HG02642 (cell line): Measurements from ENCODE around the gene UFD1.

Source experiments
- ATAC-seq: cut with Tn5 transposase; IDR thresholded peaks from one replicate; pipeline ENCODE4 v1.9.1; 2021; ENCODE audit warnings: mild to moderate bottlenecking; ENCODE audit not compliant: unreplicated experiment, poor library complexity

UFD1 gene

DNA sequence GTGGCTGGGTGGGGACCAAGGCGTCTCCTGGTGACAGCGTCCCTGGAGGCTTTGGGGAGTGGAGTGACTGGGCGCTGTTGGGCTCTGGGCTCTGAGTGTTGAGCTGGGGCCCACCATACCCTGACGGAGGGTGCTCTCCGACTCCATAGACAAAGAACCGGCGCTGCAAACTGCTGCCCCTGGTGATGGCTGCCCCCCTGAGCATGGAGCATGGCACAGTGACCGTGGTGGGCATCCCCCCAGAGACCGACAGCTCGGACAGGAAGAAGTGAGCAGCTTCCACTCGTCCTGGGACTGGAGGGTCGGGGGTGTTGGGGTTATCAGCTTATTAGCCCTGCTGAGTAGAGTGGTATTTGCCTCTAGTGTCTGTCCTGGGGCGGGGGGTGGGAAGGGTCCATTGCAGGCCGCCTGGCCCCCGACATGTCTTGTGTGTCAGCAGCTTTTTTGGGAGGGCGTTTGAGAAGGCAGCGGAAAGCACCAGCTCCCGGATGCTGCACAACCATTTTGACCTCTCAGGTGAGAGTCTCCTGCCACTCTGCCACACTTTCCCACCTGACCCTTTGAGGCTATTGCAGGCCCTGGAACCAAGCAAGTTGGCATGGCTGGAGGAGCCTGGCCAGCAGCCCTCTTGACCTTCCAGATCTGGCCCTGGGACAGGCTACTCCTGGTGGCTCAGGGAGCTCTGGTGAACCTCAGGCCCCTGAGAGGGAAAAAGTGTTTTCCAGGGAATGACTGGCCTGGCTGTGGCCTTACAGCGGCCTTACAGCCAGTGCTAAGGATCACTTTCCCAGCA is 37.6 kb upstream of the UFD1 start:
- no peak for ATAC-seq

DNA sequence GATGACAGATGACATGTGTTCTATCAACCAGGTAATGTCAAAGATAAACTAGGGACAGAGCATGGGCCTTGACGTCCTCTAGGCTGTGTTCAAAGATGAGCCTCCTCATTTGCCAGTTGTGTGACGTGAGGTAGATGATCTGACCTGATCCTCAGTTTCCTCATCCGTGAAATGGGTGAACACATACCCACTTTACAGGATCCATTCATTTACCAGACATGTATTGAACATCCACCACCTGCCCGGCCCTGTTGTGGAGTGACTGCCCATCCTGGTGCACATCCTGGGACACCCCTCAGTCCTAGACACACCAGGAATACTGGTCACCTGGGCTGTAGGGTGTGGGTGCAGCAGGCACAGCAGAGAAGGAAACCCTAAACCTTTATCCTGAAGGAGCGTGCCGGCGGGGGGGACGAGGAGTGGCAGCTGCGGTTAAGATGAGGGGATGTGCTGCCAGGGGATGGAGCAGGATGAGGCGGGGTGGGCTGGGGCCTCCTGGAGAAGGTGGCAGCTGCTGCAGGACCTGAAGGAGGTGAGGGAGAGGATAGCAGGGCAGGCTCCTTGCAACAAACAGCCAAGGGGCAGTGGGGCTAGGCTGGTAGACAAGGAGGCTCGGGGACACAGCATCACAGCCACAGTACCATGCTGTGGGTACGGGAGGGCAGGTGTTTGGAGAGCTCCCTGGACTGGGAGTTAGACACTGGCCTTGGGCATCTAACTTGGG is 36.8 kb upstream of the UFD1 start:
- ATAC-seq, result no peak

DNA sequence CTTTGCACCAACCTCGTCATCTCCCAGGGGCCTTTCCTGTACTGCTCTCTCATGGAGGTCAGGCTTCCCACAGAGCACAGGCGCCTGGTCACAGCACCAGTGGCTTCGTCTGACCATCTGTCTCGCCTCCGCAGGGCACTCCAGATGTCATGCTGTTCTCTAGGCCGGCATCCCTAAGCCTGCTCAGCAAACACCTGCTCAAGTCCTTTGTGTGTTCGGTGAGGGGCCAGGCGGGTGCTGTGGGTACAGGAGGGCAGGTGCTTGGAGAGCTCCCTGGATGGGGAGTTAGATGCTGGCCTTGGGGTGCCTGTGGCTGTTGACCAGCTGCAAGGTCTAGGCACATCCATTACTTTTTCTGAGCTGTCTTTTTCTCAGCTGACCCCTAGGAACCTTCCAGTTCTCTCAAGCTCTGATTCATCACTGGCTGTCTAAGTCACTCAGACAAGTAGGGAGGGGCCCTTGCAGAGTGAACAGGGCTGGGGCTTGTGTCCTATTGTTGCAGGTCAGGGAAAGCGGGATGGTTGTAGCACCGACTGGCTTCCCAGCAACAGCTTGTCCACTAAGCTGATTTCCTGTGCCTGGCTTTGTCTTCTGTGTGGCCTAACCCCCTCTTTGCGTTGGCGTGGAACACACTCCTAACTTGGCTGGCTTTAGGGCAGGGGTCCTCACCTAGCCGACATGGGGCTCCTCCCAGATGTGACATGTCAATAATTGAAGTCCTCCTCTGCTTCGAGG is 36.0 kb upstream of the UFD1 start:
- no peak for ATAC-seq

DNA sequence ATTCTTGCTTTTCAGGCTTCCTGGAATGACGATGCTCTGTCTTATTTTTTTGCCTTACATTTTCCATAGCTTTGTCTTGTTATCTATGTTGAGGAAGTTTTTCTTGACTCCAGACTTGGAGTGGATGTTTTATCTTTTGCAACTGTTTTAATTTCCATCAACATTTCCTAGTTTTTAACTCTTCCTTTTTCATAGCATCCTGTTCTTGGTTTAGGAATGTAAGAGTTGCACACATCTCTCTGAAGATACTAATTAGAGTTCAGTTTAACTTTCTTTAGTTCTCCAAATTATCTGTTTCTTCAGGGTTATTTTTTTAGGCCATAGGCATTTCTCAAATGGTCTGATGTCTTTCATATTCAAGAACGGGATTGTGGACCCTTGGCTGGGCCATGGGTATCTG is 34.8 kb upstream of the UFD1 start:
- ATAC-seq, result no peak

DNA sequence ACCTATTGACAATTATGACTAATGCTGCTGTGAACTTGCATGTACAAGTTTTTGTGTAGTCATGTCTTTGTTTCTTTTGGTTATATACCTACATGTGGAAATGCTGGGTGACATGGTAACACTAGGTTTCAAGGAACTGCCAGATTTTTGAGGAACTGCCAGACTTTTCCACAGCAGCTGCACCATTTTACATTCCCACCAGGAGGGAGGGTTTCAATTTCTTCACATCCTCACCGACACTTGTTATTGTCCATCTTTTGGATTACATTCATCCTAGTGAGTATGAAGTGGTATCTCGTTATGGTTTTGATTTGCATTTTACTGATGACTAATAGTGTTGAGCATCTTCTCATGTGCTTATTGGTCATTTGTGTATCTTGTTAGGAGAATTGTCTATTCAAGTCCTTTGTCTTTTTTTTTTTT is 31.9 kb upstream of the UFD1 start:
- ATAC-seq, result no peak

DNA sequence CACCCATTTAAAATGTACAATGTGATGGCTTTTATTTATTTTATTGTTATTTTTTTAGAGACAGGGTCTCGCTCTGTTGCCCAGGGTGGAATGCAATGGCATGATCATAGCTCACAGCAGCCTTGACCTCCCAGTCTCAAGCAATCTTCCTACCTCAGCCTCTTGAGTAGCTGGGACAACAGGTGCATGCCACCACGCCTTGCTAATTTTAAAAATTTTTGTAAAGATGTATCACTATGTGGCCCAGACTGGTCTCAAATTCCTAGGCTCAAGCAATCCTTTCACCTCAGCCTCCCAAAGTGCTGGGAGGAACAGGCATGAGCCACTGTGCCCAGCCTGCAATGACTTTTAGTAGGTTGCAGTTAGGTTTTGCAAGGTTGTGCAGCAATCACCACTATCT is 30.9 kb upstream of the UFD1 start:
- no peak for ATAC-seq

DNA sequence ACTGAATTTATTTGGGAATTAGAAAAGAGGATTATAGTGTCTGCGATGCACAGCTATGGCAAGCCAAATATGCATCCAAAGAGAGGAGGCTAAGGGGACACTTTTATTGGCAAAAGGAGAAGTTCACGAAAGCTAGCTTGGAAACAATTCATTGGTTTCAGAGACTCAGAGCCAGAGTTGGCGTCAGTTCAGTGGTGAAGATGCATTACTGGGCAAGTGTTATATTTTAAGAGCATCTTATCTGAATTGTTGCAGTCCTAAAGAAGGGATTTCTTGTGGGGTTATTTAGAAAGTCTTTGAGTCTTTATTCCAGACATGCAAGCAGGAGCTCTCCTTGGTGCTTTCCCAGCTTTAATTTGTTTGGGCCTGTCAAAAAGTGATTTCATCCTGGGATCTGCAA is 30.2 kb upstream of the UFD1 start:
- ATAC-seq, result no peak

DNA sequence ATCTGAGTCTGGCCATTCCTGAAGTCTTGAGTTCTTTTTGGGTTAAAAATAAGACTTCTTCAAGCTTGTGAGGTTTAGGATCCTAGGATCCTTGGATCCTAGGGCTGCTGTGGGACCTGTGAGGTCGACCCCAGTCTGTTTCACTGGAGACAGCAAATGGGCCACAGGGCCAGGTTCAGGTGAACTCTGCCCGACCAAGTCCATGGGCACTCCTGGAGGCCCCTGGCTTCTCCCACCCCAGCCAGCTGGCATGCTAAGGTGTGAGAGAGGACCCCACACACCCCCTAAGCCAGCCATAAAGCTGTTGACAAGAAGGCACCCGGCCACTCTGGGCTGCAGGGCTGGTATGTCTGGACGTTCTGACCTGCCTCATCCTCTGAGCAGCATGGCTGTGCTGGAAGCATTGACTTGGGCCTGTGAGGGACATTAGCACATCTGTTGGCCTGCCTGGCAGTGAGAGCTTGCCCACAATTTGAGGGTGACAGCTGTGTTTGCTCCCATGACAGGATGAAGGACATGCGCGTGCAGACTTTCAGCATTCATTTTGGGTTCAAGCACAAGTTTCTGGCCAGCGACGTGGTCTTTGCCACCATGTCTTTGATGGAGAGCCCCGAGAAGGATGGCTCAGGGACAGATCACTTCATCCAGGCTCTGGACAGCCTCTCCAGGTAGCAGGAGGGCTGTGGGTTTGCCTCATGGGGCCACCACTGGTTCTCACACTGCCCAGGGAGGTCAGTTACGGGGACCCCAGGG is 29.2 kb upstream of the UFD1 start:
- ATAC-seq, result no peak

DNA sequence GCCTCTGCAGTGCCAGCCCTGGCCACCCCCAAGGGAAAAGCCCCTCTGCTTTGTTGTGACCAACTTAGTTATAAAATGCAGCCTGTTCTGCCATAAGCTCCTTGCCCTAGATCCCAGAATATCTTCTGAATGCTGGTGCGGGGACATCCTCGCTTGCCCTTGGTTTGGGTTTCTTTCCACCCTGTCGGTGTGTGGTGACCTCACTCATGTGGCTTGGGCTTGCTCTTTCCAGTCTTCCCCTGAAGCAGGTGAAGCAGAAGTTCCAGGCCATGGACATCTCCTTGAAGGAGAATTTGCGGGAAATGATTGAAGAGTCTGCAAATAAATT is 28.5 kb upstream of the UFD1 start:
- no peak for ATAC-seq

DNA sequence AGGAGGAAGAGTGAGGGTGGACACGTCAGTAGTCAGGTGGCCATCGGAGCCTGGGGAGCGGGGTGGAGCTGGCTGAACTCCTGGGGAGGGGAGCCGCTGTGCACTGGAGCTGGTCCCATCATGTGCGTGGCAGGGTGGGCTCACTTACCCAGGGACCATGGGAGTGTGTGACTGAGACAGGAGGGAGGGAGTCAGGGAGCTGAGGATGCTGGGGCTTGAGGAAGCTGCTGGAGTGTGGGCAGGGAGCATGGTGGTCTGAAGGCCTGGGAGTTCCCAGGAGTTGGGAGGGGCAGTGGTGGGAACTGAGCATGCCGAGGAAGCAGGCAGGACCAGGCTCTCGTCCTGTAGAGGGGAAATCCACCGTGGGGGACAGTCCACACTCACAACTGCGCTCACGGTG is 27.2 kb upstream of the UFD1 start:
- no peak for ATAC-seq

DNA sequence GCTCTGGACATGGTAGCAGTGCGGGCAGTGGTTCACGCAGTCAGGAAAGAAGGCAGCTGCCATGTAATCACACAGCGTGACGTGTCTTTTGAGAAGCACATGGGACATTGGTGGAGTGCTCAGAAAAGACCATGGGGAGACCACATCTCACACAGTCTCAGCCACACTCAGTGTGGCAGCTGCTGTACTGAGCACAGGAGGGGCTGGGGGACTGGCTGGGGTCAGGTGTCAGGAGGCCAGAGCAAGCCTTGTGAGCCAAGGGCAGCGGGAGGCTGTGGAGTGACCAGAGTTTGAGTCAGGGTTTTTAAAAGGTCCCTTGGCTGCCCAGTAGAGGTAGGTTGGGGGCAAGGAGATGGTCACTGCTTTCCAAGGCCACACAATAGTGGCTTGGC is 26.7 kb upstream of the UFD1 start:
- ATAC-seq, result no peak

DNA sequence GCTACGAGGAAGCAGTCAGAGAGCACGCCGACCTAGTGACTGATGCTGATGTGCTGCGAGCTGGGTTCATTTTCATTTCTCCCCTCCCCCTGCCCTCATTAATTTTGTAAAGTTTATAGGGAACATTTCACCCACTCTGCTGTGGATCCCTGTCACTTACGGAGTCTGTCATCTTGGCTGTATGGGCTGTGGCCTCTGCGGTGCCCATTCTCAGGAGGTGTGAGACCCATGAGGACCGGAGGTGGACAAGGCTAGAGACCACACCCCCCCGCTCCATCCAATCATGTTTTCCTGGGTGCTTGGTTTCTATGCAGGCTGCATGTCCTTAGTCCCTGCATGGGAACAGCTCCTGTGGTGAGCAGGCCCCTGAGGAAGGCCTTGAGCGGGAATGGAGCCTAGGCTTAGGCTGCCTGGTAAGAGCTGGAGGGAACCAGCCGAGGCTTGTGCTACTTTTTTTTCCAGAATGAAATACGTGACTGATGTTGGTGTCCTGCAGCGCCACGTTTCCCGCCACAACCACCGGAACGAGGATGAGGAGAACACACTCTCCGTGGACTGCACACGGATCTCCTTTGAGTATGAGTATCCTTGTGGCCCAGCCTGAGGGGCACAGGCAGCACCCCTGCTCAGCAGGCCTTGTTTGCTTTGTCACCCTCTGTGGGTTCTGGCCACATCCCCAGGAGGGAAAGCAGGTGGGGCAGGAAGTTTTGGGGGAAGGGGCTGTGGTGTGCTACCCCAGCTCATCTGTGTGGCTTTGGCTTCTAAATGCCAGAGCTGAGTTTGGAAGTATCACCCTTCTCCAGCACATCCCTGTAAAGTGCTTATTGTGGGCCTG is 26.1 kb upstream of the UFD1 start:
- ATAC-seq, result no peak

DNA sequence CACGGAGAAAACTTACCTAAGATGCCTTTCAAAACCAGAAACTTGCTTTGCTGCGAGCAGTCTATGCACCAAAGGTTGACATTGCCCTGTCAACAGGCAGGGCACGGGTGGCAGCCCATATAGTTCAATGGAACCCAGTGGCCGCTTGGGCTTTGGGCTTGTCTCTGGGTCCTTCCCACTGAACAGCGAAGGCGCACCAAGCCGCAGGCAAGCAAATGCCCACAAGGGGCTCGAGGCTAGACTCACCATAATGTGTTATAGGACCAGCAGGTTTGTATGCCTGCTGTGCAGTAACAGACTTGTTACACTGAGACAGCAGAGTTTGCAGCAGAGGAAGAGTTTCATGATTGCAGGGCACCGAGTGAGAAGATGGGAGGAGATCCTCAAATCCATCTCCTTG is 24.9 kb upstream of the UFD1 start:
- ATAC-seq, result no peak

DNA sequence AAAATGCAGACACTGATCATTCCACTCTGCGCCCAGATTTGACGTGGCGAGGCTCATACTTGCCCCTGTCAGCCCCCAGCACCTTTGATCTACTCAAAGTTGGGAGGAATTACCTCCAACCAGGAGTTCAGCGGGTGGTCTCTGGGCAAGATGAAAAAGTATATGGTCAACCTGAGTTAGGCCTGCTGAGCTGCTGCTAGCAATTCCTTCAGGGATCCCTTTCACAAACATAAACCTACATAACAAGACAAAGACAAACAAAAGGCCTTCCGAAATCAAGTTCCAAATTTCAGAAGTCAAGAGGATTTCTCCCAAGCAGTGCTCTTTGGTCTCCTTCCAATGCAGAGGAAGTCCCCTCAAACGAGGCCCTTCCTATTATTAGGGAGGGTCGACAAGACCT is 24.4 kb upstream of the UFD1 start:
- no peak for ATAC-seq

DNA sequence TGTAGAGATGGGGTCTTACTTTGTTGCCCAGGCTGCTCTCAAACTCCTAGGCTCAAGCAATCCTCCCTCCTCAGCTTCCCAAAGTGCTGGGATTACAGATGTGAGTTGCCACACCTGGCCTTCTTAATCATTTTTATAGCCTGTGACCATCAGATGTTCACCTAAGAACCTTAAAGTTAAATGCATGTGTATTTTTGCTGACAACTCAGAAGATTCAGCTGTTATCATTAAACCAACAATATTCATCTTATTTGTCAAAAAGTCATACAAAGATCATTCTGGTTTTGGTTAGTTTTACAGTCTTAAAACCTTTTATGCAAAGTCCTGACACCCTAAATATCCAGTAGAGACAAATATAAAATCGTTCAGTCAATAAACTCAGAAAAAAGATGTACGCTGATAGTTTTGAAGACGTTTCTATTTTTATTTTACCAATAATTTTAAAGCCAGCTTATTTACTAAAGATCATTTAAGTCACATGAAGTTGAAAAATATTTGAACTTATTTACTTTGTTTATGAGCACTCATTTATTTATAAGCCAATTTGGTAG is 23.0 kb upstream of the UFD1 start:
- no peak for ATAC-seq

DNA sequence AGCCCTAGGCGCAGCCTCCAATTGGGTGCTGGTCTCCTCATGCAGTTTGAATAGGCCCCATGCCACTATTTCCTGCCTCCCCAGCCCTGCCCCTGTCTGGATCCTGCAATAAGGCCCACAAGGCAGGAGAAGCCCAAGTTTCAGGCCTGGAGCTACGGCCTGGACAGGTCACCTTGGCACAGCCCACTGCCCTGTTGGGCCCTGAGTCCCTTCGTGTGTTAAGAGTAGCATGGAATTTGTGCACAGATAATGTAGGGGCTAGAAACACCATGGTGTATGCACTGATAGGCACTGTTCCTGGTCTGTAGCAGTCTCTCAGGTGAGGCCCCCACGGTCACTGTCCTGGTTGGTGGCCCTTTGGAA is 20.9 kb upstream of the UFD1 start:
- no peak for ATAC-seq

DNA sequence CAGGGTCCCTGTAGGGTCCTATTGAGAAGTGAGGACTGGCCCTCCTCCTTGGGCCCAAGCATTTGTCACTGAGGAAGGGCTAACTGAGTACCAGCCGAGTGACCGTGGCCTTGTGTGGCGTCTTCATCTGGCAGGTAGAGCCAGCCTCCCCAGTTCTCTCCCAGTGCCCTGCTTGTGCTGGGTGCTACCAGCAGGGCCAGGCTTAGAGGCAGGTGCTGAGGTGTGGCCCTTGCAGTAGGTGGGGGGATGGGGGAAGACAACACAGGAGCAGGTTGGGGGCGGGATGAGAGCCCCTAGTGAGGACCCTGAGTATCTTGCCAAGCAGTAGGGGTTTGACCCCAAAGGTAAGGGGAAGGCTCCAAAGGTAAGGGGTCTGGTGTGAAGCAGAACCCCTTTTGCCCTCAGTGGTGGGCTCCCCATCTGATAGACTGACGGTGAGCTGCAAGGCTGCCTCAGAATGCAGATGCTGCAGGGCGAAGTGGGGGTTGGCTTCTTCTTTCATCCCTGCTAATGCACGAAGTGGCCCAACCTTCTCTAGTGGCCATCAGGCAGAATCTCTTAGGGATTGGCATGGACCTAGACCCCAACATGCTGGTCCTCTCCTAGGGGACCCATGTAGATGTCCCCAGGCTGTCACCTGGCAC is 20.4 kb upstream of the UFD1 start:
- no peak for ATAC-seq

DNA sequence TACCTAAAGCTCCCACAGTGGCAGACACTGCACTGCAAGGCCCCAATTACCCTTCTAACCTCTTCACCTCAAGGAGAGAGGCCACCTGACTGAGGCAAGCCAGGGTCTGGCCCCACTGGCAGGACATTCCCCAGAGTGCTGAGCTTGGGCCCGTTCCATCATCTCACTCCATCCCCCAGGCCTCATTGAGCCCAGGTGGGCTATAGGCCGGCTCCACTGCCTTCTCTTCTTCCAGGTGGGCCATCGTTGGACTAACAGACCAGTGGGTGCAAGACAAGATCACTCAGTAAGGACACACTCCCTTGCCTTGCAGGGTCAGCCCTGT is 19.8 kb upstream of the UFD1 start:
- ATAC-seq, result no peak

DNA sequence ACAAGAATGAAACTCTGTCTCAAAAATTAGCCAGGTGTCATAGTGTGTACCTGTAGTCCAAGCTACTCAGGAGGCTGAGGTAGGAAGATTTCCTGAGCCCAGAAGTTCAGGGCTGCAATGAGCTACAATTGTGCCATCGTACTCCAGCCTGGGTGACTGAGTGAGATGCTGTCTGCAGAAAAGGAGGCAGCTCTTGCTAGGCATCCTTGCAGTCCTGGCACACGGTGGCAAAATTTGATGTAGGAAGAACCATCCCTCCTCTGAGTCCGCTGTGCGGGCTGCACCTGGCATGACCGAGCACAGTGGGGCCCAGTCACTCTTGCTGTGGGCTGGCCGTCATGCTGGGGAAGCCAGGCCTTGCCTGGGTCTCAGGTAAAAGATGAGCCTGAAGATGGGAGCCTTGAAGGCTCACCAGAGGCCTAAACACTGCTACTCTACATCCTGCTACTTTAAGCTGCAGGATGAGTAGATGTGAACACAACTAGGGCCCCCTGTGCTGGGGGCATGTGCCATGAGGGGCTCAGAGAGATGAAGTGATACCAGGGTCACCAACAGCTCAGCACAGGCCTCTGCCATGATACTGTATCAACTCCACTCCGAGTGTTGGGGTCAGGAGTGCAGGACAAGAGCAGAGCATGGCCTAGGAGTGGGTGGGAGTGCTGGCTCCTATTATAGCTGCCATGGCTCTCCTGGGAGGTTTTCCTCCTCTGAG is 19.3 kb upstream of the UFD1 start:
- no peak for ATAC-seq
